Thoracic aorta (tissue), 2 donors: ENCODE results near the gene MRPL53. TPM values are rescaled to one million over a fixed set of nuclear protein-coding genes. Genes with fewer than 3 reads are reported as not detected.
A peak's percentile ranks its signal among the peaks of the same experiment; 100 is the strongest.
"Not testable (repeated sequence)": the region's sequence is repeated elsewhere in the genome, so short reads cannot be mapped to it uniquely, and the experiment has no call there.

ENCODE experiments used
- ATAC-seq: fragments of 150-250 bp; one replicate; pipeline ENCODE4 v1.8.0; 2017; ENCODE audit warnings: low read depth; ENCODE audit not compliant: insufficient number of reproducible peaks, low FRiP score
- DNase-seq: peaks from one replicate; pipeline ENCODE4 v3.0.0-alpha.2; 2020; ENCODE audit warnings: low spot score
- H3K27ac ChIP-seq, 2 donors: fragments of 200-600 bp; sonication (generic); 1 replicate in 1 of 2; 2 replicates in 1 of 2; pipeline ENCODE4 v1.5.1; 2016; ENCODE audit warnings: mild to moderate bottlenecking in 2 of 2, moderate library complexity in 2 of 2
- H3K27me3 ChIP-seq: fragments of 200-600 bp; sonication (generic); replicated peaks from 2 replicates; pipeline ENCODE4 v1.6.0; 2016; ENCODE audit warnings: mild to moderate bottlenecking; ENCODE audit not compliant: insufficient read depth
- H3K36me3 ChIP-seq: fragments of 200-600 bp; sonication (generic); one replicate; pipeline ENCODE4 v1.5.1; 2016
- H3K4me1 ChIP-seq, 2 donors: fragments of 200-600 bp; sonication (generic); 1 replicate in 1 of 2; 2 replicates in 1 of 2; pipeline versions ENCODE4 v1.5.1 to v1.6.0; 2016; ENCODE audit warnings: low read depth in 2 of 2, mild to moderate bottlenecking in 1 of 2; ENCODE audit not compliant: control insufficient read depth in 1 of 2
- H3K4me3 ChIP-seq: fragments of 200-600 bp; sonication (generic); 2 replicates; pipeline ENCODE4 v1.5.1; 2016; ENCODE audit warnings: mild to moderate bottlenecking
- H3K9me3 ChIP-seq: fragments of 200-600 bp; sonication (generic); 2 replicates; pipeline ENCODE4 v1.5.1; 2016
- total RNA-seq, 2 donors: library from RNA; depleted of rRNA; stranded (reverse); fragments of >200 nt; gene quantifications; one replicate each; pipeline versions ENCODE4 v1.1.0 to v1.2.3, GENCODE V29; 2016
- TF ChIP-seq, protein P1 (sequence below): fragments of 200-600 bp; sonication (generic); IDR thresholded peaks from one replicate; pipeline ENCODE4 v1.5.1; 2019; ENCODE audit warnings: antibody characterized with exemption

Gene MRPL53
- total RNA-seq, 2 donors from 2014 or later = 14.6 to 40.8 TPM

DNA sequence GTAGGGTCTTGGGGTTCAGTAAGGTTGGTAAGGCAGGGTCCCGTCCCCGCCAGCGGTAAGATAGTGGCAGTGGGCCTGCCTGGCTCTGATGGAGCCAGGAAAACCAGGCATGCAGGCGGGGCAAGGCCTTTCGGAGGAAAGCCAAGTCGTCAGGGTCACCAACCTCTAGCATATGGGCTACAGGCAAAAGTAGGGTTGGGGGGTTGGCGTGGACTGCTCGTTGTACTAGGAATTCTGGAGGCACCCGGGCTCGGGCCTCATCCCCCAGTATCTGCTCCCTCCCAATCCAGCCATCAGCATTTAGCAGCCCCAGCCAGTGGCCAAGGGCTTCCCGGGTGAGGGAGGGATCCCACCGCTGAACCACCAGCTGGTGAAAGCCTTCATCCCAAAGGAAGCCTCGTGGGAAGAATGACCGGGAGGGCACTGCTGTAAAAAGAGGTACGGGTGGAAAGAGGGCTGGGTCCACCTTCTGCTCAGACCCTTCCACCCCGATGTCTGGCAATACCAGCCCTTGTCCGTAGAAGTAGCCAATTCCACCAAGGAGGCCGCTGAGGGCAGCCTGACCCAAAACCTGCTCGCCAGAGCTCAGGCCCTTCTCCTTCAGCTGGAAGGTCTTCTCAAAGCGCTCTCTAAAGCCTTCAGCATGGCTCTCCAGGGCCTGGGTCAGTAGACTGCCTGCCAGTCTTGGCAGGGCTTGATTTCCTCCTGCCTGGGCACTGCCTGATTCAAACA lies 10.3 kb downstream of the MRPL53 start:
- Histone ChIP-seq H3K27me3 (no peaks in the 10 kb centered on the region), H3K9me3 (no peaks in the 10 kb centered on the region), H3K4me3 (no peak overlapping the region), H3K36me3 (no peaks in the 10 kb centered on the region), H3K27ac (no peak overlapping the region), H3K4me1 (peaks cover 15 to 30% of the 10 kb centered on the region in 2 donors)
- TF ChIP-seq, protein P1, sequence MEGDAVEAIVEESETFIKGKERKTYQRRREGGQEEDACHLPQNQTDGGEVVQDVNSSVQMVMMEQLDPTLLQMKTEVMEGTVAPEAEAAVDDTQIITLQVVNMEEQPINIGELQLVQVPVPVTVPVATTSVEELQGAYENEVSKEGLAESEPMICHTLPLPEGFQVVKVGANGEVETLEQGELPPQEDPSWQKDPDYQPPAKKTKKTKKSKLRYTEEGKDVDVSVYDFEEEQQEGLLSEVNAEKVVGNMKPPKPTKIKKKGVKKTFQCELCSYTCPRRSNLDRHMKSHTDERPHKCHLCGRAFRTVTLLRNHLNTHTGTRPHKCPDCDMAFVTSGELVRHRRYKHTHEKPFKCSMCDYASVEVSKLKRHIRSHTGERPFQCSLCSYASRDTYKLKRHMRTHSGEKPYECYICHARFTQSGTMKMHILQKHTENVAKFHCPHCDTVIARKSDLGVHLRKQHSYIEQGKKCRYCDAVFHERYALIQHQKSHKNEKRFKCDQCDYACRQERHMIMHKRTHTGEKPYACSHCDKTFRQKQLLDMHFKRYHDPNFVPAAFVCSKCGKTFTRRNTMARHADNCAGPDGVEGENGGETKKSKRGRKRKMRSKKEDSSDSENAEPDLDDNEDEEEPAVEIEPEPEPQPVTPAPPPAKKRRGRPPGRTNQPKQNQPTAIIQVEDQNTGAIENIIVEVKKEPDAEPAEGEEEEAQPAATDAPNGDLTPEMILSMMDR = no peak
- ATAC-seq = no peak
- DNase-seq = no peak

DNA sequence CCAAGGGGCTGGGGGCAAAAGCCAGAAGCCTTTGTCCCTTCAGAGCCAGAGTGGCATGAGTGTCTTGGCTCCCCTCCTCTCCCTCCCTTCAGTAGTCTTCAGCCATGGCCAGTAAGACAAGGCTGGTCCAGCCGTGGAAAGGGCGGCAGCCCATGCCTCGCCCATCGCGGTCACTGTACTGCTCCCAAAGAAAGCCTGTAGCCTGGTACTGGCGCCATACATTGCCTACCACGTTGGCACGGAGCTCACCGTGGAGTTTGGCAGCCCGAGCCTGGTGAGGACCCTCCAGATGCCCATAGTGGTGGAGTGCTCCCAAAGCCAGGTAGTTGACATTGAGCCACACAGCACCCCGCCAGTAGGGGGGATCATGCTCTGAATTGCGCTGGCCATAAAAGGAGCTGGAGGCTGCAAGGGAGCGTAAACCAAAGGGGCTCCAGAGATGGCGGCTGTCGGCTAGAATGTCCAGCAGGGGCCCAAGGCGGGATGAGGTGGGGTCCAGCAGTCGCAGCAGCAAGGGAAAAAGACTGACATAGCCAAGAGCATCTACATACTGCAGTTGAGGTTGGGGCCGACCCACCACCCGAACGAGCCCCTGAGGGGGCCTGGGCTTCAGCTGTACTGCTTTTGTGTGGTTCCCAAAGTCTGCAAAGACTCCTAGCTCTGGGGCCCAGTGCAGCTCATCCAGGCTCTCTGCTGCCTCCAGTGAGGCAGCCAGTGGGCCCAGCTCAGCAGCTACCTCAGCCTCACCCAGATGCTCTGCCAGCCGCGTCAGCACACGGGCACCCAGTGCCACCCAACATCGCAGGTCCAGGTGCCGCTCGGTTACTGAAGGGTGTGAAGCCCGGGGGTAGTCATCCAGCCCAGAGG lies 11.1 kb downstream of the MRPL53 start:
- Histone ChIP-seq H3K27ac (no peak overlapping the region), H3K4me1 (peaks cover 23 to 38% of the 10 kb centered on the region in 2 donors), H3K9me3 (no peaks in the 10 kb centered on the region), H3K4me3 (no peak overlapping the region), H3K27me3 (no peaks in the 10 kb centered on the region), H3K36me3 (no peaks in the 10 kb centered on the region)
- DNase-seq (no peak), ATAC-seq (no peak)
- TF ChIP-seq, protein P1 = no peak

DNA sequence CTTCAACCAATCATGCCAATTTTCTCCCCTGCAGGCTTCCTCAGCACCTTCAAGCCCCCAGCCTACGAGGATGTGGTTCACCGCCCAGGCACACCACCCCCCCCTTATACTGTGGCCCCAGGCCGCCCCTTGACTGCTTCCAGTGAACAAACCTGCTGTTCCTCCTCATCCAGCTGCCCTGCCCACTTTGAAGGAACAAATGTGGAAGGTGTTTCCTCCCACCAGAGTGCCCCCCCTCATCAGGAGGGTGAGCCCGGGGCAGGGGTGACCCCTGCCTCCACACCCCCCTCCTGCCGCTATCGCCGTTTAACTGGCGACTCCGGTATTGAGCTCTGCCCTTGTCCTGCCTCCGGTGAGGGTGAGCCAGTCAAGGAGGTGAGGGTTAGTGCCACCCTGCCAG lies 12.3 kb downstream of the MRPL53 start:
- not testable (repeated sequence) for H3K27ac ChIP-seq, DNase-seq, H3K4me3 ChIP-seq, H3K36me3 ChIP-seq, ATAC-seq, H3K27me3 ChIP-seq, H3K9me3 ChIP-seq
- peaks cover 30 to 45% of the 10 kb centered on the region in 2 donors for H3K4me1 ChIP-seq

DNA sequence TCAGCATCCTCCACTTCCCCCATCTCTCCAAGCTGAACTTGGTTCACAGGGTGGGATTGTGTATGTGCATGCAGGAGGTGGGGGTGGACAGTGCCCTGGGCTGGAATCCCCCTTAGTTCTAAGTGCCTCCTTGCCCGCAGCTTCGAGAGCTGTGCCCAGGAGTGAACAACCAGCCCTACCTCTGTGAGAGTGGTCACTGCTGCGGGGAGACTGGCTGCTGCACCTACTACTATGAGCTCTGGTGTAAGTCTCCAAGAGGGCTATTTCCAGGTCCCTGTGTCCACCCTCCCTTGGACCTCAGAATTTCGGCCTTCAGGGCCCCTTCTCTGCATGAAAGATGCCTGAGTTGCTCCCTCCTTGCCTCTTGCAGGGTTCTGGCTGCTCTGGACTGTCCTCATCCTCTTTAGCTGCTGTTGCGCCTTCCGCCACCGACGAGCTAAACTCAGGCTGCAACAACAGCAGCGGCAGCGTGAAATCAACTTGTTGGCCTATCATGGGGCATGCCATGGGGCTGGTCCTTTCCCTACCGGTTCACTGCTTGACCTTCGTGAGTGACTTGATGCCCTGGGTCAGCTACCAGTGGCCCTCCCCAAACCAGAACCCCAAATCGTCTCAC lies 12.9 kb downstream of the MRPL53 start:
- DNase-seq, H3K27ac ChIP-seq, H3K36me3 ChIP-seq, H3K4me3 ChIP-seq, H3K27me3 ChIP-seq, H3K9me3 ChIP-seq, ATAC-seq: not testable (repeated sequence)
- peaks cover 30 to 45% of the 10 kb centered on the region in 2 donors for H3K4me1 ChIP-seq

DNA sequence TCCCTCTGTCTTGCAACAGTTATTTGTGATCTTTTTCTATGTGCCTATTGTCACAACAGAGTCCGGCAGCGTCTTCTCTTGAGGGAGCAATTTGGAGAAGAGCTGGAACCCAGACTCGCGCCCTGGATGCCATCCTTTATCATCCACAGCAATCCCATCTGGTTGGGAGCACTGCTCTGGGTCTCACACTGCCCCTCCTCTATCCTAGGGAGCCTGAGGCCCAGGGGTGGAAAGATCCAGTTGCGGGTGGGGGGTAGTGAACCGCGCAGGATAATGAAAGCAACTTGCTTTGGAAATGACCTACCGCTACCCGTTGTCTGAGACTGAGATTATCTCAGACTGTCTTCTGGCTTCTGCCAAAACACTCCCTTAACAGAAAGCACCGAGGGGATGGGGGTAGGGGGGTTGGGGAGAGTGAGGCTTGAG lies 13.5 kb downstream of the MRPL53 start:
- TF ChIP-seq, protein P1 = no peak
- H3K36me3 ChIP-seq = no peaks in the 10 kb centered on the region
- no peak for ATAC-seq
- H3K4me3 ChIP-seq = peak overlapping the region; percentile 80
- no peaks in the 10 kb centered on the region for H3K27me3 ChIP-seq
- DNase-seq = no peak
- H3K4me1 ChIP-seq = peaks cover 24 to 38% of the 10 kb centered on the region in 2 donors
- peak overlapping the region; percentile 57 to 76 for H3K27ac ChIP-seq
- no peaks in the 10 kb centered on the region for H3K9me3 ChIP-seq
